Left ventricle myocardium superior (tissue), 1 donor: ENCODE measurements around the gene TIAM1. TPM values are rescaled to one million over a fixed set of nuclear protein-coding genes. Genes with fewer than 3 reads are reported as not detected.

Experiments
- ATAC-seq: fragments of 200-7000 bp; cut with Tn5 transposase; one replicate; pipeline ENCODE4 v1.9.1; 2020; ENCODE audit warnings: mild to moderate bottlenecking, moderate library complexity
- DNase-seq: peaks from one replicate; pipeline ENCODE4 v3.0.0-alpha.2; 2020
- intact Hi-C: fragments of 100-400 bp; cut with micrococcal nuclease; formaldehyde crosslinking; loops from one replicate; pipeline ENCODE4 v1.11.0; 2022
- total RNA-seq: library from RNA; stranded (reverse); fragmentation: NEBNext Ultra II Directional; extraction: Animal tissue kit (Norgen Biotek cat#: 25700); gene quantifications from one replicate; pipeline ENCODE4 v1.2.1, GENCODE V29; 2021
- donor health status: DM: no; HTN: yes; CAD: no; lungs with severe emphysema.

The TIAM1 gene
- total RNA-seq, 1 donor from 2014 or later, result 1.8 TPM

DNA sequence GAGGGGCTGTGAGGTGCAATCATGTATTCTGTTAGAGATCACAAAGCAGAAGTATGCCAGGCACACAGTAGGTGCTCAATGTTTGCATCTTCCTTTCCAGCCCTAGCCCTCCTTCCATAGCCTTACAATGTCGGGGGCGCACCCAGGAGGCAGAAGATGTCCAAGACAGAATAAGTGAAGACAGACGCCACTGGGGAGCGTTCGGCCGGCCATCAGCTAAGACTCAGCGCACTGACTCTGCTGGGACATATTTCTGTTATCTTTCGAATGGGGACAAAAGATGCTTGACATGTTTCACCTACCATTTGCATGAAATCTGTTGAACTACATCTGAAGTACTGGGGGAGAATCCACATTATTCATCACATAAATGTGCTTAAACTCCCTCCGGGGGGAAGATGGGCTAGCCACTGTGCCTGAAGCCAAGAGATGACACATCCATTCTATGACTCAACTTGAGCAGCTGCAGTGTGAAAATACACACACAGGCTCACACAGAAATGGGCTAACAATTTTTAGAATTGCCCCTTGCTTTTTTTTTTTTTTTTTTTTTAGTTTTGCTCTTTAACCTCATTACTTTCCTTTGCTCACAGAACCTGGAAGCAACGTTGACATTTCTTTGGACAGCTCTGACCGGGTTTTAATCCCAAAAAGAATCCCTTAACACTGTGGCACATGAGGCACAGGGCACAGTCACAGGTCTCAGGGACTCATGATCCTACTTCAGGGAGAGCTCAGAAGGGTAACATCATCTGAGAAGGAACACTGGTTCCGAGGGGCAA, 7.9 kb downstream of the TIAM1 start:
- peak; percentile 93 for ATAC-seq
- no peak for DNase-seq
- intact Hi-C loops, result no loop called here

DNA sequence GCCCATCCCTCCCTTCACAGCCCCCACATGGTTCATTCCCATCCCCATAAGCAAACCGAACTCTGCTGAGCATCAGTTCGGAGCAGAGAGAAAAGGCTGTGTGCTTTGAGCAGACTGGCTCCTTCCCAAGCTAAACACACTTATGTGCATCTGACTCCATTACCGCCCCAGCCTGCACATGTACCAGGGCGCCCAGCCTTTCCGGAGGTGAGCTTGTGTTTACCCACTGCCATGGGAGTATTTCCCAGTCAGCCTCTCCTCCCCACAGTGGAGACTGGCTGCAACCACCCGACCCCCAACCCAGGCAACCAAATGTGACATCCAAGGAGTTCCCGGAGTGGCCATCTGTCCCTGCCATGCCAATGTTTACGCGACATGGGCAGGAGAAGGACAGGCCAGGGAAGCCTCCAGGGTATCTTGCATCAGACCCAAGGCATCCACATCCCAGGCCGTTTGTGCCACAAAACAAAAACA, 9.4 kb downstream of the TIAM1 start:
- no peak for ATAC-seq
- intact Hi-C loops, result no loop called here
- no peak for DNase-seq

DNA sequence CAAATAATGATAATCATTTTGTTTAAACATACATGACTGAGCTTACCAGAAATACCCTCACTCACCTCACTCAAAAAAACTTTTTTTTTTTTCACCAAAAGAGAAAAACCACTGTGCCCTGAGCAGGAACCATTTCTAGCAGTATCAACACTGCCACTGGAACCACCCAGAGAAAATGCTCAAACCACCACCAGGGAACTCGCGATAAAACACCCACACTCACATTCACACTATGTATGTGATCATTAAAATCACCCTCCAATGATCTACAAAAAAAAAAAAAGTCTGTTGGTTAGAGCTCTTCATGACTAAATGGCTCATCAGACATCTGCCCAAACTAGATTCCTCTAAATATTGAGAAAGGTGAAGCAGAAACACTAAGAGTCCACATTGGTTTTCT, 11.5 kb downstream of the TIAM1 start:
- DNase-seq (no peak), ATAC-seq (no peak)
- intact Hi-C loops, result no loop called here

DNA sequence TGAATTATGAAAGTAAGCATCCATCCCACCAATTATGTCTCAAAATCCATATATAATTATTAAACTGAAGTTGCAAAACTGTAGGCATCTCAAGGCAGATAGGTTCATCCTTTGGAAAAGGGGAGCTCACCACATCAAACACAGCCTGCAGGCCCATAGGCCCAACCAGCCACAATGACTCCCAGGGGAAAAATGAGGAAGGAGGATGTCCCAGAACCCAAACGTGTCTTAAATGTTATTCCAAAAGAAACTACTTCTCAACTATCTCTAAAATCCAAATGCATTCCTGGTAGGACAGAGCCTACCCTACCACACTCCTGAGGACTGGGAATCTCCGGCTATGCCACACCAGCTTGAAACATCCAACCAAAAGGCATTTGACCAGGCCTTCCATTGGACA, 12.8 kb downstream of the TIAM1 start:
- no peak for DNase-seq
- ATAC-seq, result no peak
- intact Hi-C loops, result no loop called here

DNA sequence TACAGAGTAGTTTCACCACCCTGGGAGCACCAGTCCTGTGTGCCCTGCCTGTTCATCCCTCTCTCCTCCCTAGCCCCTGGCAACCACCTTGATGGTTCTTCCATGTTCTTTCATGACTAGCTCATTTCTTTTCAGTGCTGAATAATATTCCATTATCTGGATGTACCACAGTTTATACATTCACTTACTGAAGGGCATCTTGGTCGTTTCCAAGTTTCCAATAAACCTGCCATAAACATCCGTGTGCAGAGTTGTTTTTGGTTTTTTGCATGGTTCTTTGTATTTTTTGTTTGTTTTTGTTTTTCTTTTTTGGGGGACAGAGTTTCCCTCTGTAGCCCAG, 13.9 kb downstream of the TIAM1 start:
- intact Hi-C loops, result no loop called here
- DNase-seq (no peak), ATAC-seq (no peak)

DNA sequence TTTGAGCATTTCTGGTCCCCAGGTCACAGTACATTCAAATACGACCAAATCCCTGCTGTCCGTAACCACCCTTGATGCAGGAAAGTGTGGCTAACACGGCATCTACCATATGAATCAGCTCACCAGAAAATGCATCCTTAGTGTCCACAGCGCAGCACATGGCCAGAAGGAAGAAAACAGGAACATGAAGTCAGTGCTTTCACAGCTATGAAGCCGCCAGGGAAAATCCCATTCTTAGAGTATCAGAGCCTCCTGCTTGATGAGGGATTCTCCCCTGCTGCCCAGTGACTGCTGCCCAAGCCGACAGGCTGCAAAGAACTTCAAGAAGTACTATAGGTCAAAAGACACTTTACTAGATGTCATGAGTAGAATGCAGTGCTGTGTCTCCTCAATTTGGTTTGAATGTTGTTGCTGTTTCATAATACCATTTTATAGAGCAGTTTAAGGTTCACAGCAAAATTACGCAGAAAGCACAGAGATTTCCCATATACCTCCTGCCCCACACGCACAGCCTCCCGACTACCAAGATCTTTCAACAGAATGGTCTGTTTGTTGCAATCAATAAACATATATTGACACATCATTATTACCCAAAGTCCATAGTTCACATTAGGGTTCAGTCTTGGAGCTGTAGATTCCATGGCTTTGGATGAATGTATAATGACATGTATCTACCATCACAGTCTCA, 14.5 kb downstream of the TIAM1 start:
- DNase-seq (no peak), ATAC-seq (no peak)
- intact Hi-C loops, result no loop called here

DNA sequence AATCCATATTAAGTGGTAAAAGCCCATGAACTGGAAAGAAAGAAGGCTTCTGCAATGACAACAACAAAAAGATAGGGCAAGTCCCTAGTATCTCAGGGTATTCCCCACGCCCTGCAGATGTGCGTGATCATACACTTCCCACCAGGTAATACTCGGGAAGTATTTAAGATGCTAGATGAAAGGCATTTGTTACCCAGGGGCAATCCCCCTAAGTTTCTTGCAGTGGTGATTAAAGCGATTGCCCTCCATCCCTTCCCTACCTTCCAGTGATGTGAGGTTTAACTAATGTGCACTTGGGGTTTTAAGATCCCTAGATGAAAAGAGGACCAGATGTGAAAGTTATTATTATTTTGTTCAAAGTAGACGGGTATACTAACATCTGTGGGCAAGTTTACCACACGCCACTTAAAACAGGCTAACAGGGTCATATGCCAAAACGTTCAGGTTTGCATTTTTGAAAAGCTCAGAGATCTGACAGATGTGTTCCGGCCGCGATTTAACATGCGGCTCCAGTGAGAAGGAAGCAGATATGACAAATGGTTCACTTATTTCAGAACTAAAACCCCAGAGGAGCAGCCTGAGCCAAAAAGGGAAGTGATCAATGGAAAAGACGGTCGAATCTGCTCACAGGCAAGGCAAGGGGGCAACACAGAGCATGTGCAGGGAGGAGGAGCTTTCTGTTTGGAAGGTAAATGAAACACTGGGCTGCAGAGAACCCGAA, 17.4 kb downstream of the TIAM1 start:
- no peak for ATAC-seq
- no peak for DNase-seq
- intact Hi-C loops, result no loop called here

DNA sequence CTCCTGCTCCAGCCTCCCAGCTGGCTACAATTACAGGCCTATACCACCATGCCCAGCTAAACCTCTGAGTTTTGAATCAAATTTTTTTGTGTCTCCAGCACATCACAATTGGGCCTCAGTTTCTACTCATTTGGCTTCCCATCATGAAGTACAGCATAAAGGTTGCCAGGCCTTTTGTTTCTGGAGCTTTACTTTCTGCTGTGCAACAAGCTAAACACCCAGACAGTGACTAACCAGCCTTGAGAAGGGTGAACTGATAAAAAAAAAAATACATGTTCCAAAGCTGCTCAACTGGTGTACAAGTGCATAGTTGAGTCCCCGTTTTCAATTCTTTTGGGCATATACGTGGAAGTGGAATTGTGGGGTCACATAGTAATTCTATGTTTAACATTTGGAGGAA, 25.1 kb downstream of the TIAM1 start:
- ATAC-seq, result no peak
- no peak for DNase-seq
- intact Hi-C loops, result no loop called here

DNA sequence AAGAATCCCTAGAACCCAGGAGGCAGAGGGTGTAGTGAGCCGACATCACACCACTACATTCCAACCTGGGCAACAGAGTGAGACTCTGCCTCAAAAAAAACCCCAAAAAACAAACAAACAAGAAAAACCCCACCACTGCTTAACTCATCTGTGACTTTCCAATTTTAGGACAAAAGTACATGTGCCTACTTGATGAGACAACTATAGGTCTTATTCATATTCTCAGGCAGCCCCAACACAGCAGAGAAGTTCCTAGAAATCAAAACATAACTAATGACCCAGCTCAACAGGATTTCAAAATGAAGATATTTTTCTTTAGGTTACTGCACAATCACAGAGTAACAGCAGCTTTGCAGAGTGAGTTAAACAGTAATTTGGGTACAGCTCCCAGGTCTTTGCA, 26.4 kb downstream of the TIAM1 start:
- ATAC-seq (no peak), DNase-seq (no peak)
- intact Hi-C loops, result no loop called here

DNA sequence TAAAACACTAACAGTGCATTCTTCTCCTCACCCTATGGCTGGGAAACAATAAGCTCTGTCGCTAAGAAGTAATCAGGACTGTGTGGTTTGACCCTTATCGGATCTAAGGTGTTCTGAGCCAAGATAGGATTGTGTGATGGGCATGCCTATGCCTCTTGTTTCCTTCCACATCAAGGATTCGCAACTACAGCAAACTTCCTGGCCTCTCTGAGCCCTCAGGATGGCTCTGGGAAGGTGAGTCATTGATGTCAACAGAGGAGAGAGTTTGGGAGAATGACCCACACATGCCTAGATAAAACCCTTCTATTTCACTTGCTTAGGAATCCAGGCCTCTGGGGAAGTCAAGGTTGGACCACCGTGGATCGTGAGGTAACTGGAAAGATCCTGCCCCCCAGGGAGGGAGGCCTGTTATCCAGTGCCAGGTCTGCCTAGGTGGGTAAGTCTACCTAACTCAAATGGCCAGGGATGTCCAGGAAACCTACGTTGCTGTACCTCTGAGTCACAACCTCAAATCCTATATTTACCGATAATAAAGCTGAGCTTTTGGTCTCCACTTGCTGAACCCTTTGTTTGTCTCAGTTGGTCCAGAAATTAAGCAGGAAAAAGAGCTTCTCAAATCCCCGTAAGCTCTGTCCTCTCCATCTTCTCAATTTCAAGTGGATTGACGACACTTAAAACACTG, 27.4 kb downstream of the TIAM1 start:
- DNase-seq (no peak), ATAC-seq (no peak)
- intact Hi-C loops, result no loop called here

DNA sequence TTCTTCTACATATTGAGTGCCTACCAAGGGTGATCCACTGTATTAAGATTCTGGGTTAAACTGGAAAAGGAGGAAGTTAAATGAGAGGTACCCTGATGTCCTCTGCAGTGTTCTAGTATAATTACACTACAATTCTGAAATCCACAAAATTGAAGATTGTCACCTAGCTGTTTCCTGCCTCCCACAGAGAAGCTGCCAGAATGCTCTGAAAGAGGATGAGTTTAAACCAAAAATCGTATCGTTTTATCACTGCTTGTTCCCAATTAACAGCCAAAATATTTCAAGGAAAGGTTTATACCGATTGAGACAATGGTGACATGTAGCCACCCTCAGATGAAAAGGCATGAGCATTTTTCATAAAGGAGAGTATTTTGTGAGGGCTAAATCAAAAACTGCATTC, 28.0 kb downstream of the TIAM1 start:
- intact Hi-C loops, result no loop called here
- ATAC-seq, result no peak
- DNase-seq, result no peak

DNA sequence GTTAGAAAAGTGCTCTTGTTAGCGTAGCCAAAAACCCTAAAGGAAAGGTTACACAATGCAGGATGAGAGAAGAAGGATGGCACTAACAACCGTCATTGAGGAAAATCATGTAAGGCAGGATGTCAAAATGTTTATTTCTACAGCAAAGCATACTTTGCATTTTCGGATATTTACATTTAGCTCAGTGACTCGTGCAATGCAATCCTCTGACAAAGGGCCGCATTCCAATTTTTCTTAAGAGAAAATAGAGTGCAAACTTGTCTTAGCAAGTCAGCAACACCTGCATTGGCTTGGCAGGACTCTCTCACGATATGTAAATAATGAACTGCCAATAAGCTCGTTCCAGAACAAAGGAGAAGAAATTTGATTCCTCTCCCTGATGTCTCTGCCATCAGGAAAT, 33.3 kb downstream of the TIAM1 start:
- no peak for DNase-seq
- ATAC-seq, result no peak
- intact Hi-C loops, result no loop called here

DNA sequence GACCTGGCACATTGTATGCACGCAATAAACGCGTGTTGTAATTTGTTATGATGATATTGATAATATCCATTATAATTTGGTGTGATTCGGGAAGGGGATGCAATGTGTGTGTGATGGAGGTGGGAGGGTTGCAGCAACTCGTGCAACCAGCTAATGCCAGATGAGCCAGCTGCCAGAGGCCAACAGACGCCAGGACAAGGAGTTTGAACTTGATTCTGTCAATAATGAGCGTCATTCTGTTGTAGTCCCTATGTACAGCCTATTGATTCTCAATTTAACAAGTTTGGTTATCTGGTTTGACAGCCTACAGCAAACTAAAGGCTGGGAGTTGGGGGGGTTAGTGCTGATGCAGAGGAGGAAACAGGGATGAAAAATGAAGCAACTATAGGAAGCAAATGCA, 35.5 kb downstream of the TIAM1 start:
- ATAC-seq, result no peak
- DNase-seq, result no peak
- intact Hi-C loops, result no loop called here

DNA sequence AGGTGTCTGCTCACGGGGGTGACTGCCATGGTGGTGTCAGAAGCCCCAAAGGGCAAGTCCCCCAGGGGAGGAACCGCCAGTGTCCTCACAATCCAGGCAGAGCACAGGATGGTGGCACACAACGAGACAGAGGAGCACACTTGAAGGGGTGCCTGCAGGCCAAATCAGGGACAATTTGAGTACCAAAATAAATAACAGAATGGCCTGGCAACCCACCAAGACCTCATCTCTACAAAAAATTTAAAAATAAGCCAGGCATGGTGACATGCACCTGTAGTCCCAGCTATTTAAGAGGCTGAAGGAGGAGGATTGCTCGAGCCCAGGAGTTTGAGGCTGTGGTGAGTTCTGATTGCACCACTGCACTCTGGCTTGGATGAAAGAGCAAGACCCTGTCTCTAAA, 38.2 kb downstream of the TIAM1 start:
- intact Hi-C loops, result no loop called here
- DNase-seq (no peak), ATAC-seq (no peak)

DNA sequence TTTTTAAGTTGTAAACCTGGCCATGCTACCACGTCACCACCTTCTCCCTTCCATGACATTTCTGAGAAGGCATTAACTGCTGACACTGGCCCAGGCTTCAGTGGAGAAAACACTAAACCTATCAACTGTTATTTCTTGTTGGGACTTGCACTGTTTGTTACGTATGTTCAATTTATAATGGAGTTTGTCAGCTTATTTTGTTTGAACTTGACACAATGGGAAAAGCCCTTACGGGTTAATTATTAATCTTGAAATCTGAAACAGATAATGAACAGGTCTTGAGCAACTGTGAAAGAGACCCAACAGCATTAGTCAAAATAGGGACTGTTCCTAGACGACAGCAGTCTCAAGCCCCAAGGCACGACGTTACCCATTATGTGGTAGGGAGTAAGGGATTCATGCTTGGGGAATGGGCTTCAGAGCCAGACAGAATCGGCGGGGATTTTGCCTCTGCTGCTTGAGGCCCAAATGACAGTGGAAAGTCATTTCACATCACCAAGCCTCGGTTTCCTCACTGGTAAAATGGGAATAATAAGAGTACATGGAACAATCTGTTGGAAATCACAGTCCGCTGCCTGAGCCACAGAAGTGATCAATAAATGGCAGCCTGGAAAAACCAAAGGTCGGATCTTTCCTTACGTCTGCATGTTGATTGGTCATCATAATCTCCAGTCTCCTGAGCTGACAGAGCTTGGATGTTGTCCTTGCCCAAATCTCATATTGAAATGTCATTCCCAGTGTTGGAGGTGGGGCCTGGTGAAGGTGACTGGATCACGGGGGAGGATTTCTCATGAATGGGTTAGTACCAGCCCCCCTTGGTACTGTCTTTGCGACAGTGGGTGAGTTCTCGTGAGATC, 44.5 kb downstream of the TIAM1 start:
- intact Hi-C loops, result no loop called here
- ATAC-seq (no peak), DNase-seq (no peak)

DNA sequence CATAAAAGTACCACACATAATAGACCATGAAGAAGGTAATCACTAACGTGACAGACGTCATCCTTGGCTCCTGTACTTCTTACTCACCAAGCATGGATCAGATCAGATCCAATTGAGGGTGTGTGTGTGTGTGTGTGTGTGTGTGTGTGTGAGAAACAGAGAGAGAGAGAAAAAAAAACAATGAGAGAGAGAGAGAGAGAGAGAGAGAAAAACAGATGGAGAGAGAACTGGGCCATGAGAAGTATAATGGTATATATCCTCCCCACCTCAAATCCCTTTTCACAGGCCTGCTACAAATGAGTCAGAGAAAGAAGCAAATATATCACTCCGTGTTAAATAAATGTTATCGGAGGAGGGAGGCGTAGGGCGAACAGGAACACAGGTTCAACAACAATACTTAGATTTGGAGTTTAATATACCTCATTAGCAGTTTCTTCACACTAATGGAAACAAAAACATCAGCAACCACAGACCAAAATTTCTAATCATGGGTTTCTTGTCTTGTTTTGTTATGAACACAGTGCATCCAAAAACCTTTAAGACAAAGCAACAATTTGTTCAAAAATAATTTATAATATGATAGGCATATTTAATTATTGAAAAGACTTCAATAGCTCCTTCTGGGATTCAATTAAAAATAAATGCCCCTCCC, 45.3 kb downstream of the TIAM1 start:
- ATAC-seq (no peak), DNase-seq (no peak)
- intact Hi-C loops, result no loop called here

DNA sequence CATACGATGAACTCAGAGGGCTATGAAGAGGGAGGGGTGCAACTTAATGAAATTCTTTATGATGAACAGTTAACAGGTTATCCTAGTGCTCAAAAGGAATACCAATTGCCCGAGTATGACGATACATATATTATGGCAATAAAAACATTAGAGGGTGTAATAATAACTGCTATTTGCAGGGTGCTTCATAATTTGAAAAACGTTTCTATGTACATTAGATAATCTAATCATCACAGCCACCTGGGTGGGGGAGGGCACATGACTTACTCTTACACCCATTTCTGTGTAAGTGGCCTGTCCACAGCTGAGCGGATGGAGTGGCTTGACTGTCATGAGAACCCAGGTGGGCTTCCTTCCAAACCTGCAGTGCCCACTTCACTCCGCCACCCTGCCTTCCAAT, 46.3 kb downstream of the TIAM1 start:
- DNase-seq (no peak), ATAC-seq (no peak)
- intact Hi-C loops, result no loop called here

DNA sequence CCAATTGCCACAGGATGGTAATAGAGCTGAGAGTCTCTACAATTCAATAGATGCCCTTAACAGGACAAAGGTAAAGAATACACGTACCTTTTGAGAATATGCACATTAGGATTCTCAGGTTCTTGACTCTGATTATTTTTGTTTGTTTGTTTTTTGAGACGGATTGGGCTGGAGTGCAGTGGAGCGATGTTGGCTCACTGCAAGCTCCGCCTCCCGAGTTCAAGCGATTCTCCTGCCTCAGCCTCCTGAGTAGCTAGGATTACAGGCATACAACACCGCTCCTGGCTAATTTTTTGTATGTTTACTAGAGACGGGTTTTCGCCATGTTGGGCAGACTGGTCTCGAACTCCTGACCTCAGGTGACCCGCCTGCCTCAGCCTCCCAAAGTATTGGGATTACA, 48.4 kb downstream of the TIAM1 start:
- ATAC-seq (no peak), DNase-seq (no peak)
- intact Hi-C loops, result no loop called here

DNA sequence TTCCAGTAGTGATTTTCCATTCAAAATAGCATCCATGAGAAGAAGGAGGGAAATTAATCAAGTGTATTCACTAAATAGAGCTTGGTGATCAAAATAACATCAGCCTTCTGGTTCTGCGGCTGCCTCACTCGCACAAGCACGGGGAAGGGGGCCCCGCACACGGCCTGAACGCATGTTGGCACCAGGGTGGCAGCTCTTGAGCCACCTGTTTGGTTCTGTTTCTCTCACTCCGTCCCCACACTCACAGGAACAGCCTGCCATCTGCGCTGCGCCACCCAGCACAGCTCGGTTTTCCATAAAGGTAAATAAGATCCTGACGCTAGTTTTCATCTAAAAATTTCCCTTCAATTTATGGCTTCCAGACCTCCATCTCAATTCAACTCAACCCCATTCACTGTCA, 49.4 kb downstream of the TIAM1 start:
- ATAC-seq (no peak), DNase-seq (no peak)
- intact Hi-C loops, result no loop called here
